Endodermal cell (in vitro differentiated cells): ENCODE data around the gene TRMO. TPM values are rescaled to one million over a fixed set of nuclear protein-coding genes. Genes with fewer than 3 reads are reported as not detected.

Experiments used
- DNase-seq: peaks from one replicate; pipeline ENCODE4 v3.0.0-alpha.2; 2017
- H3K27ac ChIP-seq: 2 replicates; pipeline ENCODE4 v1.5.1; 2013; ENCODE audit warnings: mild to moderate bottlenecking, low read depth, low read length, moderate library complexity
- H3K27me3 ChIP-seq: 2 replicates; pipeline ENCODE4 v1.6.1; 2013; ENCODE audit warnings: mild to moderate bottlenecking, low read length, moderate library complexity; ENCODE audit not compliant: insufficient read depth, control insufficient read depth, poor library complexity, severe bottlenecking
- H3K36me3 ChIP-seq: 2 replicates; pipeline ENCODE4 v1.7.0; 2013; ENCODE audit warnings: mild to moderate bottlenecking, low read length, moderate library complexity; ENCODE audit not compliant: control insufficient read depth, insufficient read depth
- H3K4me1 ChIP-seq: one replicate; pipeline ENCODE4 v1.7.0; 2013; ENCODE audit warnings: low read length; ENCODE audit not compliant: control insufficient read depth, insufficient read depth
- H3K4me3 ChIP-seq: 2 replicates; pipeline ENCODE4 v1.5.1; 2013; ENCODE audit warnings: mild to moderate bottlenecking, low read length, moderate library complexity
- H3K9ac ChIP-seq: 2 replicates; pipeline ENCODE4 v1.6.1; 2013; ENCODE audit warnings: mild to moderate bottlenecking, low read length, moderate library complexity; ENCODE audit not compliant: poor library complexity, severe bottlenecking; ENCODE audit errors: extremely low read depth
- H3K9me3 ChIP-seq: 2 replicates; pipeline ENCODE4 v1.6.1; 2013; ENCODE audit warnings: mild to moderate bottlenecking, low read length, moderate library complexity; ENCODE audit not compliant: control insufficient read depth
- H3K27ac Mint-ChIP-seq: 2 replicates; pipeline ENCODE4 v1.8.0; 2020; ENCODE audit warnings: mixed read lengths
- H3K27me3 Mint-ChIP-seq: 2 replicates; pipeline ENCODE4 v1.8.0; 2021; ENCODE audit warnings: mild to moderate bottlenecking, mixed read lengths; ENCODE audit not compliant: insufficient read depth
- H3K36me3 Mint-ChIP-seq: 2 replicates; pipeline ENCODE4 v1.8.0; 2020; ENCODE audit warnings: low read depth, mixed read lengths
- H3K4me1 Mint-ChIP-seq: 2 replicates; pipeline ENCODE4 v1.8.0; 2020; ENCODE audit warnings: mixed read lengths
- H3K4me3 Mint-ChIP-seq: 2 replicates; pipeline ENCODE4 v1.8.0; 2020; ENCODE audit warnings: mild to moderate bottlenecking, moderate library complexity, mixed read lengths
- H3K9me3 Mint-ChIP-seq: 2 replicates; pipeline ENCODE4 v1.8.0; 2020; ENCODE audit warnings: mild to moderate bottlenecking, mixed read lengths
- CTCF ChIP-seq: fragments of 200-600 bp; sonication (generic); conservative IDR thresholded peaks from 2 replicates; pipeline ENCODE4 v1.5.0; 2021; ENCODE audit warnings: antibody characterized with exemption, mild to moderate bottlenecking
- WGBS, 2 experiments: methylation state at CpG; one replicate each; pipeline versions ENCODE4 v1.1.5 to v1.1.7; 2013; ENCODE audit warnings: missing lambda C conversion rate in 2 of 2, mixed read lengths in 1 of 2; ENCODE audit not compliant: insufficient coverage in 1 of 2, insufficient read length in 1 of 2; 5-methylcytosine and 5-hydroxymethylcytosine counted together
- total RNA-seq, 2 donors: library from RNA; stranded (reverse); fragmentation: NEBNext Ultra II Directional in 1 of 2; extraction: Animal tissue kit (Norgen Biotek cat#: 25700) in 1 of 2; gene quantifications; 2 replicates in 1 of 2; 3 replicates in 1 of 2; pipeline ENCODE4 v1.2.1, GENCODE V29; 2021

TRMO gene
- total RNA-seq, 2 donors from 2014 or later: 4.9 to 7.2 TPM

DNA sequence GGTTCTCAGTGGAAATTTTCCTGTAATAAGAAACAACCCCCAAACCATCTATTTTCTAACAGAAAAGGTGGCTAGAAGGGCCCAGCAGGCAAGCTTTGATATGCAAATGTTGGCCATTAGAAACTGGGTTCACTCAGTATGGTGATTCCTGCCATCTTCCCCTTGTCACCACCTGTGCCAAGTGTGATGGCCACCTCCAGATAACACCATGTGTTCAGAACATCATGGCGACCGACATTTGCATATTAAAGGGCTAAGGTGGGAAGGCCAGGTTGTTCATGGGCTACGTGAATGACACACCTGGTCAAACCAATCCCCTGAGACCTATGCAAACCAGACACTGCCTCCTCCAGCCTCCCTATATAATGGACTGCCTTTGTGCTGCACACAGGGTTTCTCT is 48.9 kb downstream of the TRMO start:
- Histone ChIP-seq H3K4me1 (no peaks in the 10 kb centered on the region), H3K9me3 (peaks cover 5% of the 10 kb centered on the region), H3K27ac (no peak overlapping the region), H3K36me3 (no peaks in the 10 kb centered on the region), H3K9ac (no peak overlapping the region), H3K4me3 (no peak overlapping the region), H3K27me3 (peaks cover 14% of the 10 kb centered on the region)
- H3K4me3 Mint-ChIP-seq: no peak overlapping the region
- H3K36me3 Mint-ChIP-seq: no peaks in the 10 kb centered on the region
- H3K27me3 Mint-ChIP-seq: peaks cover 39% of the 10 kb centered on the region
- H3K4me1 Mint-ChIP-seq: no peaks in the 10 kb centered on the region
- DNase-seq: no peak
- 57 to 71% methylated on average over 3 of the region's 3 CpGs for WGBS, 2 experiments
- TF ChIP-seq CTCF: no peak
- no peak overlapping the region for H3K27ac Mint-ChIP-seq
- no peaks in the 10 kb centered on the region for H3K9me3 Mint-ChIP-seq

GRCh38 chr9:97868859-97869258 is 53.4 kb downstream of the TRMO start:
- no peak for TF ChIP-seq CTCF
- Mint-ChIP-seq H3K9me3 (peaks cover 21% of the 10 kb centered on the region), H3K36me3 (no peaks in the 10 kb centered on the region), H3K4me1 (no peaks in the 10 kb centered on the region), H3K27ac (no peak overlapping the region), H3K4me3 (no peak overlapping the region), H3K27me3 (peaks cover 53% of the 10 kb centered on the region)
- Histone ChIP-seq H3K9ac (no peak overlapping the region), H3K4me1 (no peaks in the 10 kb centered on the region), H3K9me3 (peaks cover 26% of the 10 kb centered on the region), H3K27ac (no peak overlapping the region), H3K4me3 (no peak overlapping the region), H3K36me3 (no peaks in the 10 kb centered on the region), H3K27me3 (peaks cover 15% of the 10 kb centered on the region)
- no peak for DNase-seq
- WGBS, 2 experiments: 76 to 84% methylated on average over 3 of the region's 3 CpGs

GRCh38 chr9:97866848-97867247 is 55.5 kb downstream of the TRMO start:
- H3K4me1 Mint-ChIP-seq: no peaks in the 10 kb centered on the region
- no peak for TF ChIP-seq CTCF
- H3K27me3 ChIP-seq: peaks cover 32% of the 10 kb centered on the region
- H3K9me3 Mint-ChIP-seq: peaks cover 21% of the 10 kb centered on the region
- no peaks in the 10 kb centered on the region for H3K36me3 Mint-ChIP-seq
- no peak overlapping the region for H3K27ac ChIP-seq
- H3K4me3 Mint-ChIP-seq: no peak overlapping the region
- H3K4me3 ChIP-seq: no peak overlapping the region
- no peaks in the 10 kb centered on the region for H3K36me3 ChIP-seq
- H3K27ac Mint-ChIP-seq: no peak overlapping the region
- H3K27me3 Mint-ChIP-seq: peaks cover 73% of the 10 kb centered on the region
- DNase-seq: no peak
- no peak overlapping the region for H3K9ac ChIP-seq
- H3K9me3 ChIP-seq: peaks cover 21% of the 10 kb centered on the region
- no peaks in the 10 kb centered on the region for H3K4me1 ChIP-seq
